Bronchial epithelial cell (primary cell): ENCODE data around the gene IFITM5. TPM values are rescaled to one million over a fixed set of nuclear protein-coding genes. Genes with fewer than 3 reads are reported as not detected.
"Not testable (repeated sequence)": the region's sequence is repeated elsewhere in the genome, so short reads cannot be mapped to it uniquely, and the experiment has no call there.

Experiments
- DNase-seq: peaks from one replicate; pipeline ENCODE4 v3.0.0-alpha.2; 2010; ENCODE audit warnings: low read depth
- FAIRE-seq: peaks from 2 replicates; lab custom pipeline; 2011; peaks lifted over from hg19 to GRCh38; lab: Jason Lieb, UNC
- H3K27me3 ChIP-seq: 2 replicates; pipeline ENCODE4 v1.5.1; 2011; ENCODE audit warnings: low read length; ENCODE audit not compliant: control insufficient read depth, insufficient read depth
- H3K36me3 ChIP-seq: 2 replicates; pipeline ENCODE4 v1.5.1; 2011; ENCODE audit warnings: low read length; ENCODE audit not compliant: control insufficient read depth, insufficient read depth
- H3K4me3 ChIP-seq: 2 replicates; pipeline ENCODE4 v1.5.1; 2011; ENCODE audit warnings: mild to moderate bottlenecking, low read depth, low read length, control low read depth
- CTCF ChIP-seq: IDR thresholded peaks from 2 replicates; pipeline ENCODE4 v1.5.1; 2011; ENCODE audit warnings: mild to moderate bottlenecking, moderate library complexity, low read length, control low read depth, inconsistent platforms; ENCODE audit not compliant: insufficient read depth, severe bottlenecking
- total RNA-seq: library from RNA; depleted of rRNA; stranded (reverse); fragments of >200 nt; gene quantifications from 2 replicates; pipeline ENCODE4 v1.2.1, GENCODE V29; 2014

The IFITM5 gene
- total RNA-seq, 1 donor from 2014 or later = not detected

DNA sequence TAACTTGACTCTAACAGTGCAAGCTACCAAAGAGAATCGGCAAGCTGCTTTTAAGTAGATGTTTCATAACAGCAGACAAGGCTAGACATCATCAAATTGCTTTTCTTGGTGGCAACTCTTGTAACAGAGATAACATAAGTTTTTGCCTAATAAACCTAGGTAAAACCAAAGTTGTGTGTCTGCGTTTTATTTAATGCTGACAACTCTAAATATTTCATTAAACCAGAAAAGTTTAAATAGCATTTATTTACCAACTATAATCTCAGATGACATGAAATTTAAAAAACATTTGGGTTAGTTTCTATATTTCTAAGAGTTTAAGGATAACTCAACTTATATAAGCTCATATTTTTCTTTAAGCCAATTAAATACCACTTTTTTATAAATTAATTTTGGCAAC is 40.6 kb upstream of the IFITM5 start:
- no peak for DNase-seq
- no peaks in the 10 kb centered on the region for H3K36me3 ChIP-seq

GRCh38 chr11:337711-338110 is 38.4 kb upstream of the IFITM5 start:
- FAIRE-seq = no peak
- peaks cover 4% of the 10 kb centered on the region for H3K27me3 ChIP-seq
- no peak for DNase-seq
- no peak for TF ChIP-seq CTCF
- no peaks in the 10 kb centered on the region for H3K36me3 ChIP-seq
- H3K4me3 ChIP-seq = no peak overlapping the region

More for the DNA sequence above, 40.6 kb upstream of the IFITM5 start:
- FAIRE-seq = no peak
- no peak overlapping the region for H3K4me3 ChIP-seq
- H3K27me3 ChIP-seq = peaks cover 1% of the 10 kb centered on the region
- no peak for TF ChIP-seq CTCF

GRCh38 chr11:336659-337198 is 37.4 kb upstream of the IFITM5 start:
- H3K36me3 ChIP-seq = no peaks in the 10 kb centered on the region
- H3K27me3 ChIP-seq = peaks cover 4% of the 10 kb centered on the region
- TF ChIP-seq CTCF = no peak

DNA sequence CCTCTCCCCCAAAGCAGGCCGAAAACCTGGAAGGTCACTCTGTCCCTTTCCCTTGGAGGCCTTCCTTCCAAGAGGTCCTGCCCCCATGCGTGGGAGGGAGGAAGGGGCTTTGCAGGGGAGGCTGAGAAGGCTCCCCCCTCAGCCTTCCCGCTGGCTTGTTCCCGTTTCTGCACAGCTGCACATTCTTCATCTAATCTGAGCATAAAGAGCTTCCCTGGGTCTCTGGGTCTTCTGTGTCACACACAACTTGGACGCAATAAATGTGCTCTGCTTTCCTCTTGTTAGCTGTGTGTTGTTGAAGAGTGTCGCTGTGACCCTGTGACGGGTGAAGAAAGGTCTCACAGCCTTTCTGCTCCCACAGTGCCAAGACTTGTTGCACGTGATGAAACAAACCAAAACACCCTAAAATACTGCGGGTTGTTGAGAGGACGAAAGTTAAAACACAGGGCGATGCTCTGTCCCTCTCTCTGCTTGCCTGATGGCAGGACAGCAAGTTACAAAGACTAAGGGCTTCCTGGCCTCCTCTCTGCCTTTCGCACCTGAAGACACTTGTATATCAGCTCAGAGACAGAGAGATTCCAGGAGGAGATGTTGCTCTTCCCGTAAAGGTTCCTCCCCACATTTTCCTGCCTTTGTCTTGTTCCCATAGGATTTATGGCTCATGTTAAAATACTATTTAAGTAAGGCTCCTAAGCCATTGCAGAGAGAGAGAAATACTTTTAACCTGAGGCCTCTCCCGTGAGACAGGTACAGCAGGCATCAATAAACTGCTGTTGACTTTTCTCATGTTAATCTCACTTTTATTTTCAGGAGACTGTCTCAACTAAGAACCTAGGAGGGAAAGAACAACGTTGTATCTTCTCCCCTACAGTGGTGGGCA is 36.7 kb upstream of the IFITM5 start:
- H3K36me3 ChIP-seq = no peaks in the 10 kb centered on the region
- no peak for DNase-seq
- peaks cover 4% of the 10 kb centered on the region for H3K27me3 ChIP-seq
- peak; percentile 43 for FAIRE-seq
- no peak overlapping the region for H3K4me3 ChIP-seq
- no peak for TF ChIP-seq CTCF

More at GRCh38 chr11:336659-337198, 37.4 kb upstream of the IFITM5 start:
- FAIRE-seq (no peak), DNase-seq (no peak)
- H3K4me3 ChIP-seq = no peak overlapping the region

DNA sequence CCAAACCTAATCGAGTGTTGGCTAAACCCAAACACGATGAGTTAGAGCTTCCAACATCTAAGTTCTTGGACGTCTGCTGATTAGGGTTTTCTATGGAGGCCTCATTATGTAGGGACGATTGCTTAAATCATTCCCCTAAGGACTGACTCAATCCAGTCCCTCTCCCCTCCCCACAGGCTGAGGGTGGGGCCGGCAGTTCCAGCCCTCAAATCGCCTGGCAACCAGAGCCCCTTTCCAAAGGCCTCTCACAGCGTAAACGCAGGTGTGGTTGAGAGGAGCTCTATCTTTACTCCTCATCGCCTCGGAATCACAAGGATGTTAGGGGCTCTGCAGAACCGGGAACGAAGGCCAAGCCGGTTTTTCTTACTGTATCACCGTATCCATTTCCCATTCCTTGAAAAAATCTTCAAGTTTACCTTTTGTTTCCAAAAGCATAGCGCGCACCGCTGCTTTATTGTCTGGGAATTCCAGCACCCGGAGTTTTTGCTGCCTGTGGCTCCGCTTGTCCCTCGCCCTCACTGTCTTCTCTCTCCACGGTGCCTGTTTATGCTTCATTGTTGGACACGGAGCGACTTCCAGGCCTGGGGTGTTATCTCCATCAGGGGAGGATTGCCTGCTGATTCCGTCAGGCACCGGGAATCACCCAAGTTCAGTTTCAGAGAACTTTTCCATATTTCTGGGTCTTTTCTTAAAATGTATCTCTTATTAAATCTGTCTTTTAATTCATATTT is 35.1 kb upstream of the IFITM5 start:
- TF ChIP-seq CTCF = no peak

GRCh38 chr11:333616-334263 is 34.4 kb upstream of the IFITM5 start:
- H3K36me3 ChIP-seq, DNase-seq, H3K4me3 ChIP-seq, FAIRE-seq, H3K27me3 ChIP-seq: not testable (repeated sequence)

More for the DNA sequence above, 35.1 kb upstream of the IFITM5 start:
- DNase-seq (no peak), FAIRE-seq (no peak)
- Histone ChIP-seq H3K4me3 (no peak overlapping the region), H3K27me3 (peaks cover 4% of the 10 kb centered on the region), H3K36me3 (no peaks in the 10 kb centered on the region)
